ENCODE data around the gene IL1RAPL2. TPM values are rescaled to one million over a fixed set of nuclear protein-coding genes. Genes with fewer than 3 reads are reported as not detected.

IL1RAPL2 gene
- polyA plus RNA-seq, 1 of the 3 experiments (the other 2 are of a cell fraction): 0.13 TPM

DNA sequence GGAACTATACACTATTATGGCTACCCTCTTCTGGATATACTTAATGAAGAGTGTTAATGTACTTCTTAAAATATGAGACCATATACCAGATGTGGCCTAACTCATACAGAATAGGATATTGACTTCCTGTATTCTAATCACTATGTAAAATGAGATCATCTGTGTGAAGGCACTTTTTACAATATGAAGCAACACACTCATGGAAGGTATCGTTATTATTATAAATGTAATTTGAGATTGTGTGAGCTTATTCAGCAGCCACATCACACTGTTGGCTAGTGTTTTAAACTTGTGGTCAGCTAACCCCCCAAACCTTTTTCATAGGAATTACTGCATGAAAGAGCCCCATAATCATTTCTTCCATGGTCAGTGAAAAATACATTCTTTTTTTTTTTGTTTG, 936.3 kb downstream of the IL1RAPL2 start:
- no peaks in the 10 kb centered on the region for H3K36me3 ChIP-seq (replicated peaks in 1 of 2; ENCODE audit: control insufficient read depth in 1 of 2, insufficient read depth in 2 of 2, low read length in 1 of 2)
- no peak overlapping the region for H3K9ac ChIP-seq
- 20% methylated on average over 1 of the region's 1 CpG for WGBS (ENCODE audit: low lambda C conversion rate)
- POLR2A ChIA-PET: no interaction called here
- H3K9me2 ChIP-seq: no peaks in the 10 kb centered on the region
- TF ChIP-seq JUND (IDR thresholded peaks at IDR 0.05) (no peak), POLR2AphosphoS5 (IDR thresholded peaks at IDR 0.05; ENCODE audit: low read depth, low read length) (no peak), TCF12 (IDR thresholded peaks at IDR 0.05) (no peak), NRF1 (IDR thresholded peaks at IDR 0.05; ENCODE audit: low read depth, low read length) (no peak), NFIC (IDR thresholded peaks at IDR 0.05; ENCODE audit: borderline replicate concordance) (no peak), TAF1 (IDR thresholded peaks at IDR 0.05; ENCODE audit: borderline replicate concordance, low read depth, low read length) (no peak), YY1 (IDR thresholded peaks at IDR 0.05; ENCODE audit: low read depth) (no peak), MEF2A (IDR thresholded peaks at IDR 0.05; ENCODE audit: borderline replicate concordance, low read depth) (no peak), SMC3 (IDR thresholded peaks at IDR 0.05; ENCODE audit: low read depth, low read length) (no peak), FOXM1 (IDR thresholded peaks at IDR 0.05; ENCODE audit: low read depth) (no peak)
- TF ChIP-seq, protein P1, sequence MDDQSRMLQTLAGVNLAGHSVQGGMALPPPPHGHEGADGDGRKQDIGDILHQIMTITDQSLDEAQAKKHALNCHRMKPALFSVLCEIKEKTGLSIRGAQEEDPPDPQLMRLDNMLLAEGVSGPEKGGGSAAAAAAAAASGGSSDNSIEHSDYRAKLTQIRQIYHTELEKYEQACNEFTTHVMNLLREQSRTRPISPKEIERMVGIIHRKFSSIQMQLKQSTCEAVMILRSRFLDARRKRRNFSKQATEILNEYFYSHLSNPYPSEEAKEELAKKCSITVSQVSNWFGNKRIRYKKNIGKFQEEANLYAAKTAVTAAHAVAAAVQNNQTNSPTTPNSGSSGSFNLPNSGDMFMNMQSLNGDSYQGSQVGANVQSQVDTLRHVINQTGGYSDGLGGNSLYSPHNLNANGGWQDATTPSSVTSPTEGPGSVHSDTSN (IDR thresholded peaks at IDR 0.05): no peak
- TF ChIP-seq, protein P2, sequence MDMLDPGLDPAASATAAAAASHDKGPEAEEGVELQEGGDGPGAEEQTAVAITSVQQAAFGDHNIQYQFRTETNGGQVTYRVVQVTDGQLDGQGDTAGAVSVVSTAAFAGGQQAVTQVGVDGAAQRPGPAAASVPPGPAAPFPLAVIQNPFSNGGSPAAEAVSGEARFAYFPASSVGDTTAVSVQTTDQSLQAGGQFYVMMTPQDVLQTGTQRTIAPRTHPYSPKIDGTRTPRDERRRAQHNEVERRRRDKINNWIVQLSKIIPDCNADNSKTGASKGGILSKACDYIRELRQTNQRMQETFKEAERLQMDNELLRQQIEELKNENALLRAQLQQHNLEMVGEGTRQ (IDR thresholded peaks at IDR 0.05; ENCODE audit: borderline replicate concordance, low read depth, low read length): no peak
- H3K4me3 ChIP-seq (ENCODE audit: low read depth in 2 of 2, low read length in 1 of 2): no peak overlapping the region
- H2AFZ ChIP-seq (ENCODE audit: low read depth): no peak overlapping the region
- H3K27ac ChIP-seq (ENCODE audit: low read depth in 2 of 2, low read length in 1 of 2): no peak overlapping the region
- no peaks in the 10 kb centered on the region for H3K79me2 ChIP-seq (ENCODE audit: insufficient read depth)
- no peak for DNase-seq
- H3K4me2 ChIP-seq: no peak overlapping the region
- H3K4me1 ChIP-seq (ENCODE audit: control insufficient read depth in 1 of 2, insufficient read depth in 2 of 2, low read depth in 1 of 2, low read length in 1 of 2): no peaks in the 10 kb centered on the region
- peaks cover 6% of the 10 kb centered on the region; the same call in 1 of the 2 replicates for H3K9me3 ChIP-seq
- H3F3A ChIP-seq (replicated peaks; ENCODE audit: insufficient read depth): no peaks in the 10 kb centered on the region
- H3K27me3 ChIP-seq (ENCODE audit: insufficient read depth): no peaks in the 10 kb centered on the region
- CTCF ChIA-PET: no interaction called here
- no peaks in the 10 kb centered on the region for H4K20me1 ChIP-seq (ENCODE audit: insufficient read depth)

DNA sequence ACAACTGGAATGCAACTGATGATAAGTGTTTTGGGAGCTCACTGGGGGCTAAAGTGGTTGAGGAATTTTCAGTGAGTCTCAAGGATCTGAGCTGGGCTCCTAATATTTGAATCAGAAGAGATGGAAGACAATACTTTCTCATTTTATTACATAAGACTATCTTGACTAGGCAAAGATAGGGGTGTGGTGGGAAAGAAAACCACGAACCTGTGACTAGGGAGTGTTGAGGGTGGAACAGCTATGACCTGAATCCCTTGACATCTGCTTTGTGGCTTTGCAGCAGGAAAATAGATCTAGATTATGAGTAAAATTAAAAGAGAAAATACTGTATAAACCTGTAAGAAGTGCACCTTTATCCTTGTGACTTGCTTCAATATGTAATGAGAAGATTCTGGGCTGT, 949.6 kb downstream of the IL1RAPL2 start:
- no peaks in the 10 kb centered on the region for H3K79me2 ChIP-seq (ENCODE audit: insufficient read depth)
- H3K27ac ChIP-seq (ENCODE audit: low read depth in 2 of 2, low read length in 1 of 2): no peak overlapping the region
- DNase-seq: no peak
- H3K4me3 ChIP-seq (ENCODE audit: low read depth in 2 of 2, low read length in 1 of 2): no peak overlapping the region
- H3K9me2 ChIP-seq: no peaks in the 10 kb centered on the region
- ChIA-PET CTCF (no interaction called here), POLR2A (no interaction called here)
- no peaks in the 10 kb centered on the region for H4K20me1 ChIP-seq (ENCODE audit: insufficient read depth)
- no peaks in the 10 kb centered on the region for H3F3A ChIP-seq (replicated peaks; ENCODE audit: insufficient read depth)
- H3K9ac ChIP-seq: no peak overlapping the region
- no peak overlapping the region for H2AFZ ChIP-seq (ENCODE audit: low read depth)
- WGBS (ENCODE audit: low lambda C conversion rate): 0% methylated on average over 1 of the region's 1 CpG
- TF ChIP-seq CHD2 (IDR thresholded peaks at IDR 0.05; ENCODE audit: low read length, partially characterized antibody) (no peak), EZH2phosphoT487 (IDR thresholded peaks at IDR 0.05; ENCODE audit: borderline replicate concordance, low read depth) (no peak)
- TF ChIP-seq, protein P2 (IDR thresholded peaks at IDR 0.05; ENCODE audit: borderline replicate concordance, low read depth, low read length): no peak
- no peaks in the 10 kb centered on the region for H3K9me3 ChIP-seq
- H3K4me2 ChIP-seq: no peak overlapping the region
- H3K4me1 ChIP-seq (ENCODE audit: control insufficient read depth in 1 of 2, insufficient read depth in 2 of 2, low read depth in 1 of 2, low read length in 1 of 2): no peaks in the 10 kb centered on the region
- no peaks in the 10 kb centered on the region for H3K27me3 ChIP-seq (ENCODE audit: insufficient read depth)
- no peaks in the 10 kb centered on the region for H3K36me3 ChIP-seq (replicated peaks in 1 of 2; ENCODE audit: control insufficient read depth in 1 of 2, insufficient read depth in 2 of 2, low read length in 1 of 2)

Measured in SK-N-SH (cell line).